HG03432 (cell line): Measurements from ENCODE around the gene PLPPR1.
"Not testable (repeated sequence)": the region's sequence is repeated elsewhere in the genome, so short reads cannot be mapped to it uniquely, and the experiment has no call there.

Experiments used
- ATAC-seq: cut with Tn5 transposase; IDR thresholded peaks from one replicate; pipeline ENCODE4 v1.9.1; 2021; ENCODE audit warnings: mild to moderate bottlenecking, moderate library complexity; ENCODE audit not compliant: unreplicated experiment

Gene PLPPR1

DNA sequence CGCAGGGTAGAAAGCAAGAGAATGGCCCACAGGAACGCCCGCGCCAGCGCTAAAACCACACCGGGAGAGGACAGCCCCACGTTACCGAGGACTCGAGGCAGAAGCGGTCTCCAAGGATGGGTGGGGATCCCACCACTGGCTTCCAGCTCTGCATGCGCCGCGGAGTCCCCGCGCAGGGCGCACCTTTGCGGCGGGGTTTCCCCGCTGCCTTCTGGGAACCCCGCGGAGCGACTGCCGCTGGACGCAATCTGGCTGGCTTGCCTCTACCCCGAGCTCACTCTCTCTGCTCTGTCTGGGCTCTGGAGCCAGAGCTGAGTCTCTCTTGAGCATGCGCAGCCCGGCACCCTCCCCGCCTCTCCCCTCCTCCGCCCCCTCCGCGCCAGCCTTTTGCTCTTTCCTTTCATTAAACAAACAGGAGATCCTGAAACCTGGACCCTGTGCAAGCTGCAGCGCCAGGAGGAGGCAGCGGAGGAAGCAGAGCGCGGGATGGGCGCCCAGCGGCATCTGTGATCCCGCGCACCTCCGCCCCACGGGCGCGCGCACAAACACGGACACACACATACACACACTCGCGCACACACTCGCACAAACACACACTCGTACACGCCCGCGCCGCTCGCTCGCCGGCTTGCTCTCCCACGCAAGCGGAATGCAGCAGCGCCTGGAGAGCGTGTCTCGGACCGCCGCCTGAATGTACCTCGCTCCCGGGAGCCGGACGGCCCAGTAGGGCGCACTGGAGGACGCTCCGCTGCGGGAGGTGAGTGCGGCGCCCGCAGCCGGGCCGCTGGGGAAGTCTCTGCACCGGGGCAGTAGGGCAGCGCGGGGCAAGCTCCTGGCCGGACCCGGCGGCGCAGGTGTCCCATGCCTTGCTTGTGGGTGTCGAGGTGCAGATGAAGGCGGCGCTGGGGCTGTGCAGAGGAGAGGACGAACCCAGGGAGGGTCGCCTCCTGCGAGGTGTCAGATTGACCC, at the start of gene PLPPR1:
Gene PLPPR1 (plus strand): TSS at position 382 of the 969 bp plus-strand sequence.
- ATAC-seq, result no peak

DNA sequence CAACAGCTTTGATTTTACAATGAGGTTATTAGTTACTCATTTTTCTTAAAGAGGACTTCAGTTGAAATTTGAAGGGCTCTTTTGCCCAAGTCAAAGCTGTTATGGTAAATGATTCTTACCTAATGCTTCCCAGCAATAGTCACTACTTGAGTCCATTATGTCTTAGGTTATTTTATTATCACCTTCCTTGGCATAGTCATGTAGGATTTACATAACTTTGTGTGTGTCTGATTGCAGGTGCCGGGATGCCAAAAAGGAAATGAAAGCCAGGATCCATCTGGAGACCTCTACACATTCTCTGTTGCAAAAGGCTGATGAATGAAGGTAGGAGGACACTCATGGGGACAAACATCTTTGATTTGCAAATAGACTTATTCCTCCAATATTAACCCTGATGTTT, 38.8 kb upstream of the PLPPR1 start:
- ATAC-seq, result no peak

DNA sequence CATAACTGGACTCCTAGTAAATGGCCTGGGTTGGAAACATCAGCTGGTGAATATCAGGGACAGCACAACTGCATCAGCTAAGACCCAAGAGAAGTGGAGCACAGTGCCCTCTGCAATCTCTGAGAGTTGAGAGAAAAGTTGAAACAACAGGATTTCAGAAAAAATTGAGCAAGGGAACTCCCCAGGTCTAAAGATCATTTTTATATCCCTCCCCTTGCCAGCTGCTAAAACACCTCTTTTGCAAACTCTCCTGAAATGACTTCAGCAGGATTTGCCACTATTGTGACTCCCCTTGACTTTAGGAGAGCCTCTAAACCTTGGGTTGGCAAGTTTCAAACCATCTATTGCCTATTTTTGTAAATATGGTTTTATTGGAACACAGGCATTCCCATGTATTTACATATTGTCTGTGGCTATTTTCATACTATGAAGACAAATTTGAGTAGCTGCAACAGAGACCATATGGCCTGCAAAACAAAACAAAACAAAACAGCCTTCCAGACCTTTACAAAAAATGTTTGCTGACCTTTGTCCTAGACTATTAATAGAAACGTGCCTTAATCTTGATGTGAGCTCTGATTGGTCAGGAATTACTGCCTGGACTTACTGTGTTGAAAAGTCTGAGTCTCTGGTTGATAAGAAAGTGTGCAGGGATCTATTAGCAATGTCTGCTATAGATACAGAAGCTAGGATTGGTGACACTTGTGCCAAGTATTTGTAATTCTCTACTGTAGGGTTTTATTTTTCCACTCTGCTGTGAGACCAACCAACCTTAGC, 37.7 kb upstream of the PLPPR1 start:
- no peak for ATAC-seq

DNA sequence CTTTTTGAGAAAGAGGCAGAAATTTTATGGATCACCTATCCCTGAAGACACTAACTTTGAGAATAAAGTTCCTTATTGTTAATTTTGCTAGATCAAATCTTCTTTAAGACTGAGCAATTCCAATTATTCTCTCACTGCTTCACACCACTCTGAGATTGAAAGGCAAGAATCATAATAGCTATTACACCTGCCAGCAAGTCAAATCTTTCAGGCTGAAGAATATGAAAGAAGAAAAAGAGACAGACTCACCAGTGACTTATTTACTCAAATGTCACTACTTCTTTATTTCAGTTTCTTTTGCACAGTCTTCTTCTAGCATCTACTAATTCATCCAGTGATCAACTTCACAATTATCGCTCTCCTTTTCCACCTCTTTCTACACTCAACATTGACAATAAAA, 35.9 kb upstream of the PLPPR1 start:
- ATAC-seq, result no peak

DNA sequence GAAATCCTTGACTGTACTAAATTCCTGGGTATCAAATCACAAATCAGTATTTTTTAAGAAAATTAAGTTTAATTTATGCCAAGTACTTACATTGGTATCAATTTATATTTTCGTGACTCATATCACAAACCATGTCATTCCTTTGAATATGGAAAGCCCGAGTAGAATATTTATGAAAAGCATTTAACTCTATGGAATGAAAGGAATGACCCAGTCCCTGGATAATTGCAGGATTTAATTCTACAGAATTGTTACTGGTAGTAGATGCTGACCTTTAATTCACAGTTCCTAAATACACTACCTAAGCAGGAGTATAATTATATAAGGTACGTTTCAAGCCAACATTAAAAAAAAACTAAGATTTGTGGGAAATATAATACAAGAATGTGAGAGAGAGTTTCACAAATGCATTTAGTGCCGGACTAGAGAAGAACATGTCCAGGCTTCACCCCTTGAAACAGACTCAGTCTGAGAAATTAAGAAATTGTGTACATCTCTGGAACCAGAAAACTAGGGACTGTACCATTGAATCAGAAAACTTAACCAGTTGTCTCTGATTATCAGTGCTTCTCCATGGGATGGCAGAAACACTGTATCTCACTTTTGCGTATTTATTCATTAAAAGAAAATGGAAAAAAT, 28.5 kb upstream of the PLPPR1 start:
- no peak for ATAC-seq

DNA sequence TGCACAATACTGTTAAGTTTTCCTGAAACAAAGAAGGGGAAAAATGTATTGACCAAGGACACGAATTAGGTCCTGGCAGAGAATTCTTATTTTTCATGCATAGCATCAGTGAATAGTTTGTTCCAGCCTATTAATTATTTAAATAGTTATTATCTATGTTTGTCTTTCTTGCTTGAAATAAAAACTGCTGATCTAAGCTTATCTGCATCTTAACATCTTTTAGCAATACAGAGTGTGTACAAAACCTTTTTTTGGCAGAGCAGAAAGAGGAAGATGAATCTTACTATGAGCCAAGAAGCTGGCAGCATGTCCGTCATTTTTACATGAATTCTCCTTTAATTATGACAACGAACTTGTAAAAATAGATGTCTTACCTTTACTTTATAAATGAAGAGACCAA, 23.3 kb upstream of the PLPPR1 start:
- ATAC-seq, result no peak

DNA sequence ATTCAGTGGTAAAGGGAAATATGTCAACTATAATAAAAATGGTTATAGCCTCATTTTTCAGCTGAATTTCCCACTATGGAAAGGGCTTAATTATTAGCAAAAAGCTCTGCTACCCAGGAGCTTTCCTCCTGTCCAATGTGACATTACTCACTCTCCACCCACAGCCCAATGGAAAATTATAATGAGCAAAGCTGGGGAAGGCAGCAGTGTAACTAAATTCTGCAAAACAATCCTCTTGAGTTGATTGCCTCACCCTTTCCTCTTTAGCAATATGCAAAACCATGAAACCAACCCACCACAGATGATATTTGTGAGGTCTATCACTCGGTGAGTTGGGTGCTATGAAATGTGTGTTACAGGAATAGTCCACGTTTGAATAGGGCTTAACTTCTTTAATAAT, 14.0 kb upstream of the PLPPR1 start:
- ATAC-seq, result no peak

DNA sequence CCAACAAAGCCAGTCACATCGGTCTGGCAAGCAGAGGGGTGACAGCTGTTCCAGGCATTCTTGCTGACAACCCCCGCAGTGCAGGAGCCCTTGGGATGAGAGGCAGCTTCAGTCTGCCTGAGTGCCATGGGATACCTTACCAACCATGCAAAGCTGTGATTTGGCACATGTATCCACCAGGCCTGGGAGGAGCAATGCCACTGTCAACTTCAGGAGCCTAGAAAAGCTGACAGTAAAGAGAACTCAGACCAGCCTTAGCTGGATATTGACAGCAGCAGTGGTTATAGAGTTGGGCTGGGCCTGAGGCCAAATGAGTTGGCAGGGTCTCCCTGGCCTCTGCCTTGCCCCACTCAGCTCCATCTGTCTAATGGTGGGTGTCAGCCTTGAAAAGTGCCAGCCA, 10.1 kb upstream of the PLPPR1 start:
- no peak for ATAC-seq

DNA sequence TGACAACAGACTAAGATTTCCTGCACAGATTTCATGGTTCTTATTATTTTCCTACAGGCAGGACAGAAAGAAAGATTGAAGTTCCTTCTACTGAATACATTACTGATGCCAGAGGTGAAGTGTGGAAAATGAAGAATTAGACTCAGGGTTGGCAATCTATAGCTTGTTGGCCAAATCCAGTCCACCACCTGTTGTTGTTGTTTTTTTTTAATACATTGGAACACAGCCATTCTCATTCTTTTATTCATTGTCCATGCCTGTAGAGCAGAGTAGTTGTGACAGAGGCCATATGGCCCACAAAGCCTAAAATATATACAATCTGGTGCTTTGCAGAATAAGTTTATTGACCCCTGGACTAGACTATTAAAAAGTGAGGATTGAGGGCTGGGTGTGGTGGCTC, 5.8 kb upstream of the PLPPR1 start:
- ATAC-seq, result no peak

DNA sequence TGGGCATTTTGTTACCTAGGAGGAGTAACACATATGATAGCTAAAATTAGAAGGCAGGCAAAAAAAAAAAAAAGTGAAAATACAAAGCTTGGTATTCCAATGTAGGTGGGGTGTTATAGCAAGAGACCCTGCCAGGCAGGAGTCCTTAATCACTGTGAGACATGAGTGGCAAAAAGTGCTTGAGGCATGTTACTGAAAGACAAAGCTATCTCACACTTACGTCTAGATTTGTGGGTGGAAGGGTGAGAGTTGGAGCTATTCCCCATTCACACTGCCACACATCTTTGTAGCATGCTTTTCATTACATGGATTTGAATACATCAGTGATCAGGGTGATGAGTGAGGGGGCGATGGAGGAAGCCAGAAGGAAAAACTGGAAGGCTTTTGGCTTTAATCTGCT, 2.6 kb upstream of the PLPPR1 start:
- no peak for ATAC-seq

DNA sequence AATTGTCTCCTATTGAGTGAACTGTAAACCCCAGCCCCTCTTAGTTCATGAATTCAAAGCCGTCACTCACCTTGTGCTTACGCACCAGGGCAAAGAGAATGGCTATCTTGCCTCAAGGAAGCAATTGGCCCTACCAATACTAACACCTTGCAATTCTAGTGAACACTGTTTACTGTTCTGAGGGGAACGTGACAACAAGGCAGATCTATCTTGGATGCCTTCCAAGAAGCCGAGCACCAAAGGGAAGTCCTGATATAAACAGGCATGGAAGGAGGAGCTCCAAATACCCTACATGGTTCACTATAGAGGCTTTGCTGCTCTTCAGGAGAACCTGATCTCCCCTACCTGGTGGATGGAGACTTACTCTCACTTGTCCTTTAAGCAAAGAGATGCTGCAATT, 1.7 kb upstream of the PLPPR1 start:
- ATAC-seq, result no peak

DNA sequence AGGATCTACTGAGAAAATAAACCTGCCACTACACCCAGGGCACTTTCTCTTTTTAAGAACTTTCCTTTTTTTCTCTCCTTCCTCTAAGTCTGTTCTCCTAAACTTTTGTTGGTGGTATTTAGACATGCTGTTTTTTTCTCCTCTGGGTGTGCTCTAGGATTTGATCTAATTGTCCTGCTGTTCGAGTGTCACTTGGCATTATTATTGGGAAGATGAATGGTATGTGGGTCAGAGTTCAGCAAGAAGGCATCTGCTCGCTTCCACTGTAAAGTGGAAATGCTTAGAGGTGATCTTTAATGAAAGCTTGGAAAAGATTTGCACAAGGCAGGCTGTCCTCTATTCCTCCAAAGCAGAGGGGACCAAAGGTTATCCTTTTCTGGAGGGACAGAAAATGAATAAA, 1.3 kb upstream of the PLPPR1 start:
- ATAC-seq, result no peak

DNA sequence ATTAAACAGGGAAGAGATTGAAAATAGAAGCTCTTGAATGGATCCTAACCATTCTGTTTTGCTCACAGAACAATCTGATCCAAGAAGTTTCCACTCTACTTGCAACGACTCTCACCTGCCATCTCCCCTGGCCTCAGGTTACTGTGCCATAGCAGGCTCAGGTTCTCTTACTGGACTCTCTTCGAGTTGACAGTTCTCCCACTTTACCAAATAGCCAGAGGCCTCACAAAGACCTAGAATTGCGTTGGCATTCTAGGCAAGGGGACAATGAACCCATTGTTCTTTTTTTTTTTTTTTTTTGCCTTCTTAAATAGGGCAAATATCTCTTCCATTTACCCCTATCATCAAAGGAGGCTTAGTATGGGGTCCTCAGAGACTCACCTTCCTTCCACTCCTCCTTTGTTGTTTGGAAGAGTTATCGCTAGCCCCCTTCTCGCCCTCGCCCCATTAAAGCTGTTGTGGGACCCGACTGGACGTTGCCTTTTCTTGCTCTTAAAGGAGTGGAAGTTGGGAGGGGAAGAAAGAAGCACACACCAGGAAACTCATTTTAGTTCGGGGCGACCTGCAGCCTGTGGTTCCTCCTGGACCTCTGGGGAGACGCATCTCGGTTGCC, 688 bp upstream of the PLPPR1 start:
- no peak for ATAC-seq

DNA sequence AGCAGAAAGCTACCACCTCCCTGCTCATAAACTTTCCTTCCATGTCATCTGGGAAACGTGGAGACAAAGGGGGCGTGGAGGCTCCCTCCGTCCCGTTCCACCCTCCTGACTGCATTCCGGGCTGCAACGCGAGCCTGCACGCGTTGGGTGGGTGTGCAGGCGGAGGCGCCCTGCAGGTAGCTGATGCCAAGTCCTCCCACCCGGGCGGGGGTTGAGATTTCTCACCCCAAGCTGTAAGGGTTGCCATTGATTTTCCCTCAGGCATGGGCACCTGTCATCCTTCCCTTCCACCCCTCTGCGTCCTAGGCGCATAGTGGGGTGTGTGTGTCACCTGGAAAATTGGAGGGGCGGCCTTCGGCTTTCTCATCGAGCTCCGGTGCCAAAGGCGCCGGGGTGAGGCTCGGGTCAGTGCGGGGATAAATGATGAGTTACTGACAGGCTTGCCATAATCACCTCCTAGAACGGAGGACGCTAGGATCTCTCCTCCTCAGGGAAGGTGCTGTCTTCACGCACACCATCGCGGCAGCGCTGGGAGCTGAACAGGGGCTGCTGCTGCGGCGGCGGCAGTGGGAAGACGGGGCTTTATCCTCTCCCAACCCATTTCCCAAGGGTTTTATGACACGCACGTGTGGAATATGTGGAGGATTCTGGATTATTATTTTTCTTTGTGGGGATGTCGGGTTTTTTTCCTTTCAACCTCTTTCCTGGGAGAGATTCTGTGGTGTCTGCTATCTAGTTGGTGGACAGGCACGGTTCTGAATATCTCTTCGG, 973 bp downstream of the PLPPR1 start:
- no peak for ATAC-seq

DNA sequence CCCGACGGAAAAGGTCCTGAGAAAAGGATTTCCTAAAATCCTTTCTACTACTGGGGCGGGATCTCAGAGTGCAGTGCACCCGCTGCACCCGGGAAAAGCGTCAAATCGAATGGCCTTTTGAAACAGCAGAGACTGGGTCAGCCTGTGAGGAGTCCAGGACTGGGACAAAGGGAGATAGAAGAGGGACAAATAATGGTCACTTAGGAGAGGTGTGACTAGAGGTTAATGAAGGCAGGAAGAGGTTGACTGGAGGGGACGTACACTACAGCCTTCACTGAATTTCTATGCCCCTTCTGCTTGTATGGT, 1.5 kb downstream of the PLPPR1 start:
- ATAC-seq, result no peak

DNA sequence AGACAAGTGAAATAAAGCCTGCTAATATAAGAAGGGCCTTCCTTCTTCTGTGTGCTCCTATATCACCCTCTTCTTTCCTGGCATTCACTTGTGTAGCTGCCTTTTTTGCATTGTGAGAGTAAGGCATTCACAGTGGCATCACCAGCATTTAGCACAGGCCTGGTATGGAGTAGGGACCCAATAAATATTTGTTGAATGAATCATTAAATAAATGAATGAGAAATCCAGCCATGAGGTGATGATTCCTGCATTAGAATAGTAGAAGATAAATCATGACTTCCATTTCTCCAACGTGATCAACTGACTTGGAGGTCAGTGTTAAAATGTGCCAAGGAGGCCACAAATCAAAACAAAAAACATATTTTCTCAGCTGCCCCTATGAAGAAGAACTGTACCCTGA, 3.9 kb downstream of the PLPPR1 start:
- no peak for ATAC-seq

DNA sequence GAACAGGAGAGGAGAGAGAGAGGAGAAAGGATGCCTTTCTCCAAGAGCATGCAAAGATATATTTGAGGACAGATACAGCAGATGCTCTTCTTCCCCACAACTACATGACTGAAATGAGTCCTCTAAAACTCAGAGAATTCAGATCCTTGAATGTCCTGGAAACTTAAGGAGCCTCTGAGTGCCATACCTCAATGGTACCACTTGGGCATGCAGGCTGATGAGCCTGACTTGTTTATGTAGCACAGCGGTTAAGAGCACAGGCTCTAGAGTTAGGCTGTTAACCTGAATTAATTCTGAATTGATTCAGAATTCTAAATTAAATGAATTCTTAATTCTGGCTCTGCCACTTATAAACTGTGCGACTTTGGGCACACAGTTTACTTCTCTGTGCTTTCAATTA, 5.7 kb downstream of the PLPPR1 start:
- no peak for ATAC-seq

DNA sequence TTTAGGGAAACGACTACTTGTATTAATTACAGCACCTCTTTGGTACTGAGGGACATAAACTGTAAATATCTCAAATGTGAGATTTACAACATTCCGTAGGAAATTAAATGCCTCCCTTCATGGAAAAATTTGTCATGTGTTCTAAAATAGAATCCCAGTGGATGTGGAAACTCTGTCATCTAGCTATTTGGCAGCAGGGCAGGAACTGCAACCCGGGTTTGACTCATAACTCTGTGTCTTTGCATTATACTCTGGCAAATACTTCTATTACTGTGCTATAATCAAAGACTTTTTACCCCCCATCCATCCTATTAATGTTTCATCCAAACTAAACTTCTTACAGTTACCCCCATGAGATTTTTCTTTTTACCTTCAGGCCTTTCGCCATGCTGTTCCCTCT, 6.6 kb downstream of the PLPPR1 start:
- no peak for ATAC-seq

DNA sequence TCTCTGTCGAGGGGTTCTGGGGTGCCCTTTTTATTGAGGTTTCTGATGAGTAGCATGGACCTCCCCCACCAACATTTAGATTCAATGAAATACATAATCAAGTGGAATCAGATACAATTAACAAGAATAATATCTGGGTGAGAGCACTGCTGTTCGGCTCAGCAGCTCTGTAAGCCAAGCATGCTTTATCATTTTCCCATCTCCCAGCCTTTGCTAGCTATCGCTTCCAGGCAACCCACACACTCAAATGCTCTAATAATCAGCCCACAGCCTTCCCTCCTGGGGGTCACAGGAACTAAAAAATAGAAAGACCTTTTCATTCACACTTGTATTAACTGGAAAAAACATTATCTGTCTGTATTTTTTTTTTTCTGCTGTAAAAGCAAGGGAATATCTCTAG, 8.9 kb downstream of the PLPPR1 start:
- ATAC-seq, result no peak

DNA sequence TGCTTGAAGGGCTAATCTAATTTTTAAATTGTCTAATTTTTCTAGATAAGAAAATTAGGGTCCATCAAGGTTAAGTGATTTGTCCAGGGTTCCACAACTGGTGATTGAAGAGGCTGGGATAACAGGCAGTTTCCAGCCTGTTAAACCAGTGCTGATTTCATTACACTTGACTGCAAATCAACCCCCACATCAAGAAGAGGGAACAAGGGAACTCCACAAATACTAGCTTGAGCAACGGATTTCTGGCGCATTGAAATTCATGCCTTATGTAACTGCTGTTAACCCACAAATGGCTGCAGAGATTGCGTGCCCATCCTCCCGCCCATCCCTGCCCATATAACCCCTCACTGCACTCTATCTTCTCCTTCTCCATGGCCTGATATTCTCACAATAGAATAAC, 10.0 kb downstream of the PLPPR1 start:
- ATAC-seq, result no peak

DNA sequence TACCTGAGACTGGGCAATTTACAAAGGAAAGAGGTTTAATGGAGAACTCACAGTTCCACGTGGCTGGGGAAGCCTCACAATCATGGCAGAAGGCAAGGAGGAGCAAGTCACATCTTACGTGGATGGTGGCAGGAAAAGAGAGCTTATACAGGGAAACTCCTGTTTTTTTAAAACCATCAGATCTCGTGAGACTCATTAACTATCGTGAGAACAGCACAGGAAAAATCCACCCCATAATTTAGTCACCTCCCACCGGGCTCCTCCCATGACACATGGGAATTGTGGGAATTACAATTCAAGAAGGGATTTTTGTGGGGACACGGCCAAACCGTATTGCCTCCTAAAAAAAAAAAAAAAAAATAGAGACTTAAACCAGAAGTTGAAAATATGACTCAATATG, 11.1 kb downstream of the PLPPR1 start:
- ATAC-seq, result not testable (repeated sequence)
